Islet precursor cell (in vitro differentiated cells): ENCODE results near the gene CELSR1.
A peak's percentile ranks its signal among the peaks of the same experiment; 100 is the strongest.
"Not testable (repeated sequence)": the region's sequence is repeated elsewhere in the genome, so short reads cannot be mapped to it uniquely, and the experiment has no call there.

Experiments
- DNase-seq: peaks from one replicate; pipeline ENCODE4 v3.0.0-alpha.2; 2018

The CELSR1 gene

DNA sequence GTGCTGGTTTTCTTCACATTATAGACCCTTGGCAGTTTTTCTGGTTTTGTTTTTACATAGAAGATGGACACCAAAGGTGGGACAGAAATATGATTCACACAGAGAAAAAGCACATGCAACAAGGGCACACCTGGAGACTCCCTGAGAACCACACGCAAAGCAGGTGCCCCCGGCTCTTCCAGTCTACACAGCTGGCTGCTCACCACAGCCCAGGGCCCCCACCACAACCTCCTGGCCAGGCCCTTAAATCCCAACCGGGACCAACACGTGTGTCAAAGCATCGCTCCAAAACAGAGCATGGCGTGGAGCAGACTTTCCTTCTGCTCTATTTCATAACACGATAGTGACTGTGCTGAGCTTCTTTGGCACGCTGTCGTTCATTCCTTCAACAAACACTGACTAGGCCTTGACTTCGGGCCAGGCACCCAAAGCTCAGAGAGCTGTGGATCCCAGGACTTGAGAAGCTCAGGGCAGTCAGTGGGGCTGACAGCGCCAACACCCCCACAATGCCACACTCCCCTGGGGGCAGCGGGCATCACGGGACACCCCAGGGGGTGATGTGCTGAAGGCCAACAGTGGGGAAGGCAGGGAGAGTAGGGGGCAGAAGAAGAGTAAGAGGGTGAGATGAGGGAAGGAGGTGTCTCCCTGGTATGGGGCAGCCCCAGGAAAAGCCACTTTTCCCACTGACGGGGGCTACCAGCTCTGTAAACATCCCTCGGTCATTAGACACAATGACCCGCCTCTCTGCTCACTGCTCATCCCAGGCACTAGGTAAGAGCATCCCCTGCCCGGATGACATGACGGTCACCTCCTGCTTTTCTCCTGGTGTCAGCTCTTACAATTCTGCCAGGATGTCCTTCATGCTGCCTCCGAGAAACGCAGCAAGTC is 26.0 kb downstream of the CELSR1 start:
- DNase-seq: peak; percentile 45

DNA sequence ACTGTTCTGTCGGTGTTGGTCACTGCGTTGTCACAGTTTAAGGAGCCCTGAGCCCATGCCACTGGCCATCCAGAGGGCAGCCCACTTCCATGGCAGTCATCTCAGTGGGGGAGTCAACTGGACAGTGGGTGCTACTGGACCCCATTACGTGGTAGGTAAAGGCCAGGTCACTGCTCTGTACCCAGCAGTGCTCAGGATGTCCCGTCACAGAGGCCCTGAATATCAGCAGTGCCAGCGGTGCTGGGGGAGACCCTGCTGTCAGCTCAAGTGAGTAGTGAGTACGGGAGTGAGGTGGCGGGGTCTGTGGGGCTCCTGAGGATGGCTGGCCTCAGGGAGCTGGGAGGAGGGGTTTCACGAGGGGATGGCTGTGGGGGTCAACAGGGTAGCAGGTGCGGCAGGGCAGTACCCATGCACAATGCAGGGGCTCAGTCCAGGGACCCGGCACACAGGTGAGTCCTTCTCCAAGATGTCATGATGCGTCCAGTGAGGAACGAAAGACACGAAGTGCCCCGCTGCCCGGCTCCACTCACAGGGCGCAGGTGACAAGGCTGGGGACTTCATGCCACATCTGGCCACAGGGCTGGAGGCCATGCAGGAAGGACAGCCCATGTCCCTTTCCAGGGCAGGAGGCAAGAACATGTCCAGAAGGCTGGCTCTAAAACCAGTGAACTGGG is 27.9 kb downstream of the CELSR1 start:
- peak; percentile 45 for DNase-seq

GRCh38 chr22:46508491-46508999 is 28.9 kb downstream of the CELSR1 start:
- DNase-seq: no peak

GRCh38 chr22:46507451-46508425 is 29.7 kb downstream of the CELSR1 start:
- no peak for DNase-seq

- DNase-seq: no peak
Measured at GRCh38 chr22:46504584-46504983, 32.8 kb downstream of the CELSR1 start.

GRCh38 chr22:46502440-46503175 is 34.8 kb downstream of the CELSR1 start:
- DNase-seq: no peak

DNA sequence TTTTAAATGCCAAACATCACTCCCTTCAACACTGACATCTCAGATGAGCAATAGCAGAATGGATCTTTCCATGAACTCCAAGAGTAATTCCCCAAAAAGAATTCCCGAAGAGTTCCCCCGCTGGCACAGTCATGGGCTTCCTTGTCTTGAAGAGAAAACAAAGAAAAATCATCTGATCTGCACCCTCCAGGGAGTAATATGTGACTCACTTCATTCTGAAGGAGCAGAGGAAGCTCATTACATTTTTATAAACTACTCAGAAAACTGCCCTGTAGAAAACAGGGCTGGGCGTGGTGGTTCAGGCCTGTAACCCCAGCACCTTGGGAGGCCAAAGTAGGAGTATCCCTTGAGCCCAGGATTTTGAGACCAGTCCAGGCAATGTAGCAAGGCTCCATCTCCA is 35.7 kb downstream of the CELSR1 start:
- no peak for DNase-seq

DNA sequence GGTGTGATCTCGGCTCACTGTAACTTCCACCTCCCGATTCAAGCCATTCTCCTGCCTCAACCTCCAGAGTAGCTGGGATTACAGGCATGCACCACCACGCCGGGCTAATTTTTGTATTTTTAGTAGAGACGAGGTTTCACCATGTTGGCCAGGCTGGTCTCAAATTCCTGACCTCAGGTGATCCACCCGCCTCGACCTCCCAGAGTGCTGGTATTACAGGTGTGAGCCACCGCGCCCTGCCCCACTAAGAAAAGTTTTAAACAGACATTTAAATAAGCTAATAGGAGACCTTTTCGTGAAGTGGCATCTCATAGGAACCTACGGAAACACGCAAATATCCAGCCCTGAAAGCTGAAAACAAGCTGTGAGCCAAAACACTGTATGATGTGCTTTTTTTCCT is 36.2 kb downstream of the CELSR1 start:
- DNase-seq: not testable (repeated sequence)

DNA sequence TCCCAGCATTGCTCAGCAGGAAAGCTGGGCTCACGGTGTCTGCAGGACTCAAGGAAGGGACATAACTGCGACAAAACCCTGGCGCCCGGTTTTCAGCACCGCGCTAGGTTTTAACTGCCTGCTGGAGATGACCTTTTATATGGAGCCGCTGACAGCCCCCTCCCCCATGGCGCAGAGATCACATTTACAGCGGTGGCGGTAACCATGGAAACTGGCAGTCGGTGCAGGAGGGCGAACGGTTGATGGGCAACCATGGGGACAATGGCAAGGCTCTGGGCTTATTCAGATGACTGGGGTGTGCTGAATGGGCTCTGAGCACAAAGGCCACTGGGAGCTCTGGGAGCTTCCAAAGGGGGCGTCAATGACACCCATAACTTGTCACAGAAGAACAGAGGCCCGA is 37.2 kb downstream of the CELSR1 start:
- DNase-seq: peak; percentile 79

- peak; percentile 50 for DNase-seq
Measured at GRCh38 chr22:46499805-46500189, 37.6 kb downstream of the CELSR1 start.

- peak; percentile 94 for DNase-seq
Measured at GRCh38 chr22:46491946-46492345, 45.5 kb downstream of the CELSR1 start.

- DNase-seq: peak; percentile 62
Measured at GRCh38 chr22:46490538-46490937, 46.9 kb downstream of the CELSR1 start.

DNA sequence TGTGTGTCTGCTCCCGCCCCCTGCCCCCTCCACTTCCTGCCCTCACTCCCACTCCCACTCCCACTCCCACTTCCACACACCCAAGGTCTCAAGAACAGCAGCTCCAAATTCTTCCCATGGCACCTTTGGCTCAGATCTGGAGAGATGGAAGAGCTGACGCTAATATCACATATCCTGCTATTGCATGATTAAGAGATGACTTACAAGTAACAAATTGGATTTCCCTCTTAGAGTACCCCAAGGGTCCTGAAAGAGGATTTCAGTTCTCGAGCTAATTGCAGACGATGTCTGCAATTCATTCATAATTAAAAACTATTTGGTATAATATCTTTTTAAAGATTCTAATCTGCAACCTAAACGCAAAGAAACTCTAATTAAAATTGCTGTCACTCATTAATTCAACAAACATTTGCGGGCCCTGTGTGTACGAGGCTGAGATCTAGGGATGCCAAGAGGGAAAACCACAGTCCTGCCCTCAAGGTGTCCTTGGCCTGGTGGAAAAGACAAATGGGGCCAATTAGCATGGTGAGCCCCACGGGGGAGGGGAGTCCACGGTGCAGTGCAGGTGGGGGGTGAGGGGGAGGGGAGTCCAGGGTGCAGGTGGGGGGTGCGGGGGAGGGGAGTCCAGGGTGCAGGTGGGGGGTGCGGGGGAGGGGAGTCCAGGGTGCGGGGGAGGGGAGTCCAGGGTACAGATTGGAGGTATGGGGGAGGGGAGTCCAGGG is 50.3 kb downstream of the CELSR1 start:
- no peak for DNase-seq

DNA sequence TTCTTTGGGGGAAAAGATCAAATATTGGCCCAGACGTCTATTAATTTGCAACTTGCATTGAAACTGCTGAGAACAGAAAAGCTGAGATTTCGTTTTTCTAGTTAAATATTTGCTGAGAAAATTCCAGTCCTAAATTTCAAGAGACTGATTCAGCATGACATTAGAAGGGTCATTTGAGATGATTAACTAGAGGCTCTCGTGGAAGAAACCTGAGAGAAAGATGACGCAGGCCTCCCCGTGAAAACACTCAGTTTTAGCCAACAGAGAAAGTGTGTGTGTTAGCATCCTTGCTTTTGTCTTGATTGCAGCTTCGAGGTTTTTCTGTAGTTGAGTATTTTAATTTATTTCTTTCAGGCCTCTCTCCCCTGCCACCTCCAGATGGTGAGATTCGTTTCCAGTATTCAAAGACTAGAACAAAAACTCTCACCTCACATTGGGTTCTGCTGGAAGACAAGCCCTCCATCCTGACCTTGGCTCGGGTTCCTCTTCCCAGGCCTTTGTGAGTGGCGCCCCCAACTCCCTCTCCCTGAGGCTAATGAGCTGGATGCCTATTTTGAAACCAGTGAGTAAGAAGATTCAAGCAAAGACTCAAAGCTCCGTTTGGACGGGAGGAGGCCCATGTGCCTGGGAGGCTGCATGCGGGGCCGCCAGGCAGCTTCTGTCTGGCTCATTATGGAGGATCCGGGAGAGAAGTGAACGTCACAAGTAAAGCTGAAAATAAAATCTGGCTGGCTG is 52.4 kb downstream of the CELSR1 start:
- DNase-seq: peak; percentile 54

DNA sequence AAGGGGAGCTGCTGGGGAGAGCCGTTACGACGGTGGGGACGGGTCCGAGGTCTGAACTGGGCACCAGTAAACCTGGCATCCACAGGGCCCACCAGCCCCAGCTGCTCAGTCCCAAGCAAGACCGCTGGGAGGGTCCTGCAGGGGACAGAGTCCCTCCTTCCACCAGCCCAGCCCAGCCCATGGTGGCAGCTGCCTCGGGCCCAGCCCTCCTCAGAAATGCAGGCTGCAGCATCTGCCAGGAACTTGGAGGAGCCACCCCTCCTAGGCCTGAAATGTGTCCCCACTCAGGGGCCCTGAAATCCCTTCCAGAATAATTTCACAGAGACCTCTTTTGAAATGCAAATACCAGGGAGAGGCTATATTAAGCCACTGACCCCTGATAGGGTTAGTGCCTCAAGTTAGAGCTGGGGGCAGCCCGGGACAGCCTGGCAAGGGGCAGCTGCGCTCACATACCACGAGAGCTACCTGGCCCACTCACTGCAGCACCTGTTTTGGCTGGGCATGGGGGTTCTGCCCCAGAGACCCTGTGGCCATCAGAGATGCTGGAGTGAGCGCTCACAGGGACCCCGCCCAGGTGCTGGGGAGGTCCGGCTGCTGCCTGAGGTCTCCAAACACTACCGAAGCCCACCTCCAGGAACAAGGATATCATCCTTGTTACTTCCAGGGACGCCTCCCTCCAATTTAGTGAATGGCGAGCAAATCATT is 53.1 kb downstream of the CELSR1 start:
- peak; percentile 47 for DNase-seq

DNA sequence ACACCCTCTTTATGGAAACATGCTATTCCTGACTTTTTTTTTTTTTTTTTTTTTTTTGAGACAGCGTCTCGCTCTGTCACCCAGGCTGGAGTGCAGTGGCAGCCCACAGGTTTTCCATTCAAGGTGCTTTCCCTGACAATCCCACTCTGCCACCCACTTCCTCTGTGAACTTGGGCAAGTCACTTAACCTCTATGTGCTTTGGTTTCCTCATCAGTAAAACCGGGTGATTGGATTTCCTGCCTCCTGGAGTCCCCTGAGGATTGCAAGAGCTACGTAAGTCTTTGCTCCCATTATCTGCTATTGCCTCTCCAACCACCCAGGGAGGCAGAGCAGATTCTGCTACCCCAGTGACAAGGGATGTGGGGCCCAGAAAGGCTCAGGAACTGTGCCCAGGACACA is 54.1 kb downstream of the CELSR1 start:
- no peak for DNase-seq

- DNase-seq: no peak
Measured at GRCh38 chr22:46482056-46482675, 55.3 kb downstream of the CELSR1 start.

GRCh38 chr22:46481386-46481785 is 56.0 kb downstream of the CELSR1 start:
- DNase-seq: no peak

GRCh38 chr22:46480396-46480795 is 57.0 kb downstream of the CELSR1 start:
- DNase-seq: no peak

- peak; percentile 68 for DNase-seq
Measured at GRCh38 chr22:46479046-46479445, 58.4 kb downstream of the CELSR1 start.
